Measurements from ENCODE around the gene FOXA1.
"Not testable (repeated sequence)": the region's sequence is repeated elsewhere in the genome, so short reads cannot be mapped to it uniquely, and the experiment has no call there.

Gene FOXA1

GRCh38 chr14:37588956-37589714 is 5.9 kb downstream of the FOXA1 start:
- DNase-seq, result no peak

GRCh38 chr14:37588667-37588955 is 6.4 kb downstream of the FOXA1 start:
- DNase-seq, result no peak

DNA sequence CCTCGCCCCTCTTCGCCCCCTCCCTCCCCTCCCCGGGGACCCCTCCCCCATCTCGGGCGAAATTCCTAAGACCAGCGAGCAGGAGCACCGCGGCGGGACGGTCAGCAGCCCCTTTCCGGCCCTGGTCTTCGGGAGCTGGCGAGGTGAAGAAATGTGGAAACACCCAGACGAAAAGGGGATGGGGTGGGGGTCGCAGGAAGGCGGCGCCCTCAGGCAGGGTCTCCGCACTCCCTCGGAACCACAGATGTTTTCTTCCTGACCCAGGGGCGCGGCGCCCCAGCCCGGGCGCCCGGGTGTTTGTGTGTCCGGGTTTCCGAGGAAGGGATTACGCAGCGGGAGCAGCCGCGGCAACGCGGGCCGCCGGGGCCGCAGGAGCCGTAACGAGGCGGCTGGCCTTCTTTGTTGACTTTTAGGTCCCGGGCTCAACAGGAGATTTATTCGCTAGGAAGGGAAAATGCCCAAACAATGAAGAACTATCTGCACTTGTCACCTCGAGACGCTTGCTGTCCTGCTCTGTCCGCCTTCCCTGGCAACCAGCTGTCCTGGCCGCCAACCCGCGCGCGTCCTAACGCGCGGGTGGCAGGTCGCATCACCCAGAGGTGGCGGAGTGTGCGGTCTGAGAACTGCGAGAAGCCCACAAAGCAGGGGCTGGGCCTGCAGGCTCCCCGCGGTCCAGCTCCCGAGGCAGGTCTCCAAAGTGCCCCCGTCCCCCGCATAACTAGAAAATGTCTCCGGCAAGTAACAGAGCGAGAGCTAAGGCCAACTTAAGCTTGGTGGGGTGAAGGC is 7.0 kb downstream of the FOXA1 start:
- DNase-seq, result no peak

- DNase-seq, result no peak
These were observed 7.8 kb downstream of the FOXA1 start for GRCh38 chr14:37587131-37587803.

DNA sequence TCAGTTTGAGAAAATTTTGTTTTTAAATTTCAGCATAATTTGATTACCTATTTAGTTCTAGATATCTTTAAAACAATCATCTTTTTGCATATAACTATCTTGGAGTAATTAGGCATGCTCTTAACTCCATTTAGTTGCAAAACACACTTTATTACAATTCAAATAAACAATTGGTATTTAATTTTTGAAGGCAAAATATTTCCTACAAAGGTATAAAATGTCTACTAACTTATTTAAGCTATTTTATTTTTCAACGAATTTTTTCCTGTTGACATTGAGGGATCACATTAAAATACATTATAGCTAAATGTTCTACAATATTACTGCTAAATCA is 8.3 kb downstream of the FOXA1 start:
- no peak for DNase-seq

GRCh38 chr14:37585971-37586796 is 8.9 kb downstream of the FOXA1 start:
- DNase-seq, result no peak

GRCh38 chr14:37585101-37585511 is 9.9 kb downstream of the FOXA1 start:
- DNase-seq, result no peak

DNA sequence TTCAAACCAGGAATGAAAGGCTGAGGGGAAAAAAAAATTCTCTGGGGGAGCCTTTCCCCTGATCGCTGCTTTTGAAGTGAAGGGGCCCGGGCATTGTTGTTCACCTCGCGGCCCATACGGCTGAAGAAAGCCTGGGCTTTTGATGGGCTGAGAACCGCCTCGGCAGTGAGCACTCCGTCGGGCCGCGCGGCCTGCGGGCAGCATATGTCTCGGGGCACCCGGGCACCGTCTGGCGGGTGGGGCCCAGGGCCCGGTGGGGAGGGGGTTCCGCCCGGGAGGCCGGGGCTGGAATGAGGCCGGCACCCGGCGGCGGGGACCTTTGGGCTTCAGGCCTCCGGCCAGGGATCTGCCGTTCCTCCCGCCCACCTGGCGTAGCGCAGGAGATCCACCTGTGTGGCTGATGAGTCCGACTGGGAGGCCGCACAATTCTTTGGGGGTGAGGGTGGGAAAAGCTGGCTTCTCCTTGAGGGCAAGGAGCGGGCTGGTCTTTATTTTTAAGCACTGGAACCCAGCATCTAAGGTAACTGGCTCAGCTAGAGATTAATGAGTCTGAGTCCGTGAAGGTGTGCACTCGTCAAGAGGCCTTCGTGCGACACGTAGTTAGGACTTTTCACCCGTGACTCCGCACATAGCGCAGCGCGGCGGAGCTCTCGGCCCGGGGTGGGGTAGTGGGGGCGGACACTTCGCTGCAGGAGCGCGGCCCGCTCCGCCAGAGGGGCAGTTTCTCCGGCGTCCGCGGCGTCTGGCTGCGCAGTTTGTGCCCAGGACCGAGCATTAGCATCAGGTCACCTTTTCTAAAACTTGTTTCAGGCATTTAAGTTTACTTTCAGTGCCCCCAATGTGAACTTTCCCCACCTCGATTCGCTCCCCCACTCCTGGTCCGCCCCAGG is 10.6 kb downstream of the FOXA1 start:
- no peak for DNase-seq

DNA sequence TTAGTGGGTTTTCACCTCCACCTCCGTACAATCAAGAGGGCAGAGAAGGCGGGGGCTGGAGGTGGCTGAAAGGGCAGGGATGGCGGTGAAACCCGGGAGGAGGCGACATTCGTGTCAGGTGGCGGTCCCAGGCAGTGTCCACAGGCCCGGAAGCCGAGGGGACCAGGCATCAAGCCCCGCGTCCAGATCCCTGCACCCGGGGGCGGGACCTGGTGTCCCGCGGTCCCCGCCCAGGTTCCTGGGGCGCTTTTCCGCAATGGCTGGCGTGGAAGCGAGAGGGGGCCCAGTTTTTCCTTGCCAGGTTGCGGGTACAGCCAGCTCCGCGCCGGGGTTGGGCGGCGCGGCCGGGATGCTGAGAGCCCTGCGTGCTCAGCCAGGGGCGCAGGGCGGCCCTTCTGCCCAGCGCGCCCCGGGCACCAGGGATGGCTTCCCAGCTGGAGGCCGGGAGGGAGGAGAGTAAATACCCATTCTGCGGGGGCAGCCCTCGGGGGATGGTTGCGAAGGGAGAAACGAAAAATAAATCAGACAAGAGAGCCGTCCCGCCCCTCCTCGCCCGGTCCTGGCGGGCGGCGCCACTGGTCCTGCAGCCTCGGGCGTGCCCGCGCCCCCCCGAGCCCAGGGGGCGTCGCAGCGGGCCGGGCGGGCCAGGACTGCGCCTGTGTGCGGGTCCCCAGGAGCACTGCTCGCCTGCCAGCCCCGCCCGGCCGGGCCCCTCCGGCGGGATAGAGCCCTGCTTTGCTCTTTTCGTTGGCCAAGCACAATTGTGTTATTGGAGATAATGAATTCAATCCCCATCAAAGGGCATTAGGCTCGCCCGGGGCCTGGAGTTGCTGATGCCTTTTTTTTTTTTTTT is 11.5 kb downstream of the FOXA1 start:
- no peak for DNase-seq

DNA sequence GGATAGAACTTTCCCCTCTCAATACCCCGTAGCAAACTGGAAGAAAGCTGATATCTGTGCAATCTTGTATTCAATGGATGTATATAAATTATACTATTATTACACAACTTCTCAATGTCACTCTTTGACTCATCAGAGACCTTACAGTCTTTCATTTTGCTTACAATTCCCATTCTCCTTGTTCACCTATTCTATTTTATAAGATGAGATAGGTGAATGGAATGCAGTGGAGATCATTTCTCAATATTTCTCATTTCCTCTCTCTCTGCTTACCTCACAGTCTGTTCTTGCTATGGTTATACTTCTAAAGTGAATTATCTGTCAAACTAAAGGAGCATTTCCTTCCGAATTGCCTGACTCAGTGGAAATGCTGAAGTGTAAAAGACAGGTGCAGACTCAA is 14.9 kb downstream of the FOXA1 start:
- no peak for DNase-seq

- DNase-seq, result no peak
These were observed 15.8 kb downstream of the FOXA1 start for GRCh38 chr14:37579274-37579673.

- DNase-seq, result no peak
These were observed 21.7 kb downstream of the FOXA1 start for GRCh38 chr14:37573356-37573755.

GRCh38 chr14:37571391-37571790 is 23.7 kb downstream of the FOXA1 start:
- no peak for DNase-seq

DNA sequence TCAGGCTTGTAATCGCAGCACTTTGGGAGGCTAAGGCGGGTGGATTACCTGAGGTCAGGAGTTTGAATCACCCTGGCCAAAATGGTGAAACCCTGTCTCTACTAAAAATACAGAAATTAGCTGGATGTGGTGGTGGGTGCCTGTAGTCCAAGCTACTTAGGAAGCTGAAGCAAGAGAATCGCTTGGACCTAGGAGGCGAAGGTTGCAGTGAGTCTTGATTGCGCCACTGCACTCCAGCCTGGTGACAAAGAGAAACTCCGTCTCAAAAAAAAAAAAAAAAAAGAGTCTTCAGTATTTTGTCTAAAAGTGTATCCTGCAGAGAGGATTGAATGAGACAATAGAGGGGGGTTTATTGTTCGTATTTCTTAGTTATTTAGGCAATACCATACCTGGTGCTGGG is 25.3 kb downstream of the FOXA1 start:
- no peak for DNase-seq

- no peak for DNase-seq
These were observed 28.2 kb downstream of the FOXA1 start for GRCh38 chr14:37566811-37567371.

DNA sequence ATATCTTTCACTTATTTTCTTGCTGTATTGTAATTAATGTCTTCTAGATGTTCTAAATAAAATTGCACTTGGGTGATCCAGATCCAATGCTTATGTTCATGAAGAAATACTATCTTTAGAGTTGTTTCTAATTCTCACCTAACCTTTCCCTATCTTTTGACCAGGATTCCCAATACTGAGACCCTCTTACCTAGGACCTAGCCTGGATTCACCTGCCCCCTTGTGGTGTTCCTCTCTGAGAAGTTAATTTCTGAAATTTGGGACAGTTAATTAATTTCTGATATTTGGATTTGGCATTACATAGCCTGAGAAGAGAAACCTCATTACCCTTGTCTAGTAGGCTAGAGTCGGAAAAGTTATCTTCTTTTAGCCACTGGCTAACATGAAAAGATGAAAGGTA is 29.5 kb downstream of the FOXA1 start:
- no peak for DNase-seq

GRCh38 chr14:37563189-37563588 is 31.9 kb downstream of the FOXA1 start:
- DNase-seq, result no peak

- DNase-seq, result no peak
These were observed 35.7 kb downstream of the FOXA1 start for GRCh38 chr14:37559386-37559785.

- no peak for DNase-seq
These were observed 36.3 kb downstream of the FOXA1 start for GRCh38 chr14:37558740-37559139.

DNA sequence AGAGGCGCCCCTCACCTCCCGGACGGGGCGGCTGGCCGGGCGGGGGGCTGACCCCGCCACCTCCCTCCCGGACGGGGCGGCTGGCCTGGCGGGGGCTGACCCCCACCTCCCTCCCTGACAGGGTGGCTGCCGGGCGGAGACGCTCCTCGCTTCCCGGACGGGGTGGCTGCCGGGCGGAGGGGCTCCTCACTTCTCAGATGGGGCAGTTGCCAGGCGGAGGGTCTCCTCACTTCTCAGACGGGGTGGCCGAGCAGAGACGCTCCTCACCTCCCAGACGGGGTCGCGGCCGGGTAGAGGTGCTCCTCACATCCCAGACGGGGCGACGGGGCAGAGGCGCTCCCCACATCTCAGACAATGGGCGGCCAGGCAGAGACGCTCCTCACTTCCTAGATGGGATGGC is 39.5 kb downstream of the FOXA1 start:
- DNase-seq, result not testable (repeated sequence)

Data from CD4-positive, alpha-beta T cell treated with Interleukin-6 for 4 hours (primary cell).